Daoy (cell line): ENCODE data around the gene KLHL18. TPM values are rescaled to one million over a fixed set of nuclear protein-coding genes. Genes with fewer than 3 reads are reported as not detected.
"Not testable (repeated sequence)": the region's sequence is repeated elsewhere in the genome, so short reads cannot be mapped to it uniquely, and the experiment has no call there.

ENCODE experiments used
- DNase-seq: peaks from one replicate; pipeline ENCODE4 v3.0.0-alpha.2; 2015; ENCODE audit warnings: low read depth
- total RNA-seq: library from RNA; depleted of rRNA; stranded (reverse); fragments of >200 nt; shearing (Covaris generic); gene quantifications from 2 replicates; pipeline ENCODE4 v1.2.3, GENCODE V29; 2014

Gene KLHL18
- total RNA-seq, 1 experiment from 2014 or later: 15.0 TPM

- DNase-seq: no peak
Observed at GRCh38 chr3:47313341-47314055, 30.8 kb downstream of the KLHL18 start.

GRCh38 chr3:47314056-47314764, 31.5 kb downstream of the KLHL18 start:
- no peak for DNase-seq

- DNase-seq: no peak
Observed at GRCh38 chr3:47315069-47315647, 32.4 kb downstream of the KLHL18 start.

- DNase-seq: not testable (repeated sequence)
Observed at GRCh38 chr3:47316151-47316550, 33.4 kb downstream of the KLHL18 start.

- DNase-seq: no peak
Observed at GRCh38 chr3:47318916-47319315, 36.2 kb downstream of the KLHL18 start.

- no peak for DNase-seq
Observed at GRCh38 chr3:47319956-47320355, 37.2 kb downstream of the KLHL18 start.

GRCh38 chr3:47323431-47324277, 40.9 kb downstream of the KLHL18 start:
- peak; percentile 6 for DNase-seq

- DNase-seq: peak; percentile 44
Observed at GRCh38 chr3:47324278-47324865, 41.6 kb downstream of the KLHL18 start.

- DNase-seq: no peak
Observed at GRCh38 chr3:47333907-47334306, 51.2 kb downstream of the KLHL18 start.

GRCh38 chr3:47337656-47338055, 54.9 kb downstream of the KLHL18 start:
- DNase-seq: no peak

GRCh38 chr3:47339951-47340350, 57.2 kb downstream of the KLHL18 start:
- no peak for DNase-seq

- DNase-seq: no peak
Observed at GRCh38 chr3:47340866-47341265, 58.1 kb downstream of the KLHL18 start.

- DNase-seq: no peak
Observed at GRCh38 chr3:47342151-47342550, 59.4 kb downstream of the KLHL18 start.

GRCh38 chr3:47342812-47343211, 60.1 kb downstream of the KLHL18 start:
- no peak for DNase-seq

- DNase-seq: no peak
Observed at GRCh38 chr3:47343471-47343971, 60.8 kb downstream of the KLHL18 start.

GRCh38 chr3:47344971-47345370, 62.2 kb downstream of the KLHL18 start:
- DNase-seq: no peak

- DNase-seq: peak; percentile 24
Observed at GRCh38 chr3:47347217-47347801, 64.6 kb downstream of the KLHL18 start.

- no peak for DNase-seq
Observed at GRCh38 chr3:47348411-47349154, 65.8 kb downstream of the KLHL18 start.

- DNase-seq: no peak
Observed at GRCh38 chr3:47355010-47355409, 72.3 kb downstream of the KLHL18 start.

GRCh38 chr3:47356201-47356600, 73.5 kb downstream of the KLHL18 start:
- DNase-seq: no peak
